ENCODE measurements around the gene DUSP2.
A peak's percentile ranks its signal among the peaks of the same experiment; 100 is the strongest.

DUSP2 gene

GRCh38 chr2:96145036-96145847 lies at the start of gene DUSP2:
Gene DUSP2, minus strand, starts transcription at chr2:96145440. Its CDS starts 86 bp downstream, at chr2:96145354.
- DNase-seq (ENCODE audit: low spot score) = peak; percentile 89

- no peak for DNase-seq (ENCODE audit: low spot score)
These were observed 46.9 kb upstream of the DUSP2 start for GRCh38 chr2:96191937-96192670.

- DNase-seq (ENCODE audit: low spot score) = no peak
These were observed 43.7 kb upstream of the DUSP2 start for GRCh38 chr2:96188821-96189526.

- no peak for DNase-seq (ENCODE audit: low spot score)
These were observed 41.3 kb upstream of the DUSP2 start for GRCh38 chr2:96186562-96186961.

- DNase-seq (ENCODE audit: low spot score) = no peak
These were observed 40.3 kb upstream of the DUSP2 start for GRCh38 chr2:96185516-96185915.

GRCh38 chr2:96184989-96185388 lies 39.7 kb upstream of the DUSP2 start:
- DNase-seq (ENCODE audit: low spot score) = no peak

- DNase-seq (ENCODE audit: low spot score) = no peak
These were observed 38.9 kb upstream of the DUSP2 start for GRCh38 chr2:96184188-96184587.

GRCh38 chr2:96181529-96181928 lies 36.3 kb upstream of the DUSP2 start:
- no peak for DNase-seq (ENCODE audit: low spot score)

GRCh38 chr2:96180521-96180920 lies 35.3 kb upstream of the DUSP2 start:
- DNase-seq (ENCODE audit: low spot score) = no peak

GRCh38 chr2:96180002-96180401 lies 34.8 kb upstream of the DUSP2 start:
- DNase-seq (ENCODE audit: low spot score) = no peak

- no peak for DNase-seq (ENCODE audit: low spot score)
These were observed 31.4 kb upstream of the DUSP2 start for GRCh38 chr2:96176661-96177060.

GRCh38 chr2:96175951-96176350 lies 30.7 kb upstream of the DUSP2 start:
- DNase-seq (ENCODE audit: low spot score) = no peak

- DNase-seq (ENCODE audit: low spot score) = peak; percentile 68
These were observed 29.3 kb upstream of the DUSP2 start for GRCh38 chr2:96174251-96175144.

GRCh38 chr2:96171831-96172230 lies 26.6 kb upstream of the DUSP2 start:
- no peak for DNase-seq (ENCODE audit: low spot score)

- DNase-seq (ENCODE audit: low spot score) = no peak
These were observed 25.4 kb upstream of the DUSP2 start for GRCh38 chr2:96170626-96171025.

GRCh38 chr2:96169868-96170507 lies 24.7 kb upstream of the DUSP2 start:
- no peak for DNase-seq (ENCODE audit: low spot score)

- DNase-seq (ENCODE audit: low spot score) = no peak
These were observed 22.3 kb upstream of the DUSP2 start for GRCh38 chr2:96167407-96168013.

- no peak for DNase-seq (ENCODE audit: low spot score)
These were observed 19.4 kb upstream of the DUSP2 start for GRCh38 chr2:96164459-96165184.

GRCh38 chr2:96163768-96164429 lies 18.7 kb upstream of the DUSP2 start:
- no peak for DNase-seq (ENCODE audit: low spot score)

GRCh38 chr2:96163415-96163767 lies 18.2 kb upstream of the DUSP2 start:
- DNase-seq (ENCODE audit: low spot score) = no peak
